HEK293 (cell line): Measurements from ENCODE around the gene CKMT2.

Source experiments
- CTCF ChIA-PET: fragments of 350-600 bp; formaldehyde crosslinking; extraction: SDS; loops from one replicate; lab custom pipeline; 2021; ENCODE audit warnings: antibody characterized with exemption; lab: Yijun Ruan, JAX
- POLR2A ChIA-PET: fragments of 300-600 bp; formaldehyde crosslinking; extraction: SDS; loops from one replicate; lab custom pipeline; 2020; ENCODE audit warnings: antibody characterized with exemption, inconsistent platforms; lab: Yijun Ruan, JAX
- H3K27ac ChIP-seq: fragments of 200-500 bp; sonication (Bioruptor generic); 2 replicates; pipeline ENCODE4 v1.5.1; 2014; ENCODE audit warnings: low read depth, low read length, control low read depth, inconsistent platforms; ENCODE audit errors: extremely low read depth
- H3K36me3 ChIP-seq, 2 experiments: fragments of 200-500 bp in 1 of 2; sonication (Bioruptor generic) in 1 of 2; 1 replicate in 1 of 2; 2 replicates in 1 of 2; pipeline ENCODE4 v1.5.1; 2014 to 2017; ENCODE audit warnings: inconsistent platforms in 2 of 2, low read length in 2 of 2; ENCODE audit not compliant: control insufficient read depth in 2 of 2, insufficient read depth in 1 of 2
- H3K4me1 ChIP-seq: fragments of 200-500 bp; sonication (Bioruptor generic); 2 replicates; pipeline ENCODE4 v1.5.1; 2014; ENCODE audit warnings: mild to moderate bottlenecking, low read length, inconsistent platforms; ENCODE audit not compliant: control insufficient read depth, insufficient read depth
- H3K4me3 ChIP-seq: 2 replicates; pipeline ENCODE4 v1.5.1; 2011; ENCODE audit warnings: low read depth, mild to moderate bottlenecking, control low read depth, low read length, moderate library complexity
- H3K9me3 ChIP-seq: fragments of 200-500 bp; sonication (Bioruptor generic); 2 replicates; pipeline ENCODE4 v1.5.1; 2014; ENCODE audit warnings: low read depth, low read length, inconsistent platforms; ENCODE audit not compliant: control insufficient read depth, insufficient read depth
- REST ChIP-seq: fragments of 450-650 bp; formaldehyde crosslinking; IDR thresholded peaks from 2 replicates; pipeline ENCODE4 v1.5.1; 2016; ENCODE audit warnings: missing biosample characterization, missing genetic modification characterization
- ZBTB21 ChIP-seq: fragments of 450-650 bp; formaldehyde crosslinking; IDR thresholded peaks from 2 replicates; pipeline ENCODE4 v1.5.1; 2017; ENCODE audit warnings: missing biosample characterization, missing genetic modification characterization
- ZBTB8A ChIP-seq: fragments of 450-650 bp; formaldehyde crosslinking; IDR thresholded peaks from 2 replicates; pipeline ENCODE4 v1.5.1; 2016; ENCODE audit warnings: missing biosample characterization, missing genetic modification characterization
- ZNF114 ChIP-seq: fragments of 450-650 bp; formaldehyde crosslinking; IDR thresholded peaks from 2 replicates; pipeline ENCODE4 v1.5.0; 2017; ENCODE audit warnings: missing biosample characterization, missing genetic modification characterization
- ZNF146 ChIP-seq: fragments of 450-650 bp; formaldehyde crosslinking; IDR thresholded peaks from 2 replicates; pipeline ENCODE4 v1.5.1; 2016; ENCODE audit warnings: missing biosample characterization, missing genetic modification characterization
- ZNF19 ChIP-seq: fragments of 450-650 bp; formaldehyde crosslinking; IDR thresholded peaks from 2 replicates; pipeline ENCODE4; 2016; ENCODE audit warnings: missing biosample characterization, missing genetic modification characterization, low read depth
- ZNF26 ChIP-seq: fragments of 450-650 bp; formaldehyde crosslinking; IDR thresholded peaks from 2 replicates; pipeline ENCODE4 v1.5.1; 2016; ENCODE audit warnings: missing biosample characterization, missing genetic modification characterization
- ZNF416 ChIP-seq: fragments of 450-650 bp; formaldehyde crosslinking; IDR thresholded peaks from 2 replicates; pipeline ENCODE4 v1.5.1; 2016; ENCODE audit warnings: missing biosample characterization, missing genetic modification characterization
- ZNF473 ChIP-seq: fragments of 450-650 bp; formaldehyde crosslinking; IDR thresholded peaks from 2 replicates; pipeline ENCODE4 v1.5.1; 2017; ENCODE audit warnings: missing biosample characterization, missing genetic modification characterization
- ZNF501 ChIP-seq: fragments of 450-650 bp; formaldehyde crosslinking; IDR thresholded peaks from 2 replicates; pipeline ENCODE4 v1.5.1; 2016; ENCODE audit warnings: missing biosample characterization, missing genetic modification characterization
- ZNF510 ChIP-seq: fragments of 450-650 bp; formaldehyde crosslinking; IDR thresholded peaks from 2 replicates; pipeline ENCODE4 v1.5.1; 2018; ENCODE audit warnings: mild to moderate bottlenecking, missing genetic modification characterization, missing biosample characterization; ENCODE audit not compliant: insufficient replicate concordance
- ZNF514 ChIP-seq: fragments of 450-650 bp; formaldehyde crosslinking; IDR thresholded peaks from 2 replicates; pipeline ENCODE4 v1.5.1; 2016; ENCODE audit warnings: missing biosample characterization, missing genetic modification characterization
- ZNF600 ChIP-seq: fragments of 450-650 bp; formaldehyde crosslinking; IDR thresholded peaks from 2 replicates; pipeline ENCODE4 v1.5.1; 2016; ENCODE audit warnings: missing biosample characterization, missing genetic modification characterization
- ZNF629 ChIP-seq: fragments of 450-650 bp; formaldehyde crosslinking; IDR thresholded peaks from 2 replicates; pipeline ENCODE4 v1.5.1; 2017; ENCODE audit warnings: missing biosample characterization, missing genetic modification characterization
- ZNF639 ChIP-seq: fragments of 450-650 bp; formaldehyde crosslinking; IDR thresholded peaks from 2 replicates; pipeline ENCODE4 v1.5.1; 2016; ENCODE audit warnings: missing biosample characterization, missing genetic modification characterization
- ZNF776 ChIP-seq: fragments of 450-650 bp; formaldehyde crosslinking; IDR thresholded peaks from 2 replicates; pipeline ENCODE4 v1.5.0; 2017; ENCODE audit warnings: missing biosample characterization, missing genetic modification characterization, borderline replicate concordance
- ZNF777 ChIP-seq: fragments of 450-650 bp; formaldehyde crosslinking; IDR thresholded peaks from 2 replicates; pipeline ENCODE4 v1.5.1; 2017; ENCODE audit warnings: missing biosample characterization, missing genetic modification characterization, borderline replicate concordance
- TF ChIP-seq, protein P1 (sequence below): fragments of 450-650 bp; formaldehyde crosslinking; IDR thresholded peaks from 2 replicates; pipeline ENCODE4 v1.5.1; 2016; ENCODE audit warnings: missing biosample characterization, missing genetic modification characterization

The CKMT2 gene

GRCh38 chr5:81254886-81255559 lies 21.9 kb downstream of the CKMT2 start:
- Histone ChIP-seq H3K4me3 (no peak overlapping the region), H3K4me1 (no peaks in the 10 kb centered on the region), H3K9me3 (no peaks in the 10 kb centered on the region), H3K27ac (no peak overlapping the region), H3K36me3 (no peaks in the 10 kb centered on the region)
- POLR2A ChIA-PET, result no interaction called here
- CTCF ChIA-PET, result no interaction called here
- no peak for TF ChIP-seq REST (tag by site-specific recombination)
- TF ChIP-seq ZNF146, result no peak
- no peak for TF ChIP-seq ZNF114 (tag by site-specific recombination)

- CTCF ChIA-PET, result interaction anchor here (0.7 kb wide), 1 partner anchor 98 kb away, joined by 3 read pairs; no protein-coding TSS in a partner anchor
- Histone ChIP-seq H3K36me3 (no peaks in the 10 kb centered on the region), H3K4me1 (no peaks in the 10 kb centered on the region), H3K9me3 (no peaks in the 10 kb centered on the region), H3K4me3 (no peak overlapping the region), H3K27ac (no peak overlapping the region)
- POLR2A ChIA-PET, result no interaction called here
- TF ChIP-seq ZNF629 (tag by site-specific recombination), result no peak
- TF ChIP-seq ZNF777, result no peak
- TF ChIP-seq, protein P1, sequence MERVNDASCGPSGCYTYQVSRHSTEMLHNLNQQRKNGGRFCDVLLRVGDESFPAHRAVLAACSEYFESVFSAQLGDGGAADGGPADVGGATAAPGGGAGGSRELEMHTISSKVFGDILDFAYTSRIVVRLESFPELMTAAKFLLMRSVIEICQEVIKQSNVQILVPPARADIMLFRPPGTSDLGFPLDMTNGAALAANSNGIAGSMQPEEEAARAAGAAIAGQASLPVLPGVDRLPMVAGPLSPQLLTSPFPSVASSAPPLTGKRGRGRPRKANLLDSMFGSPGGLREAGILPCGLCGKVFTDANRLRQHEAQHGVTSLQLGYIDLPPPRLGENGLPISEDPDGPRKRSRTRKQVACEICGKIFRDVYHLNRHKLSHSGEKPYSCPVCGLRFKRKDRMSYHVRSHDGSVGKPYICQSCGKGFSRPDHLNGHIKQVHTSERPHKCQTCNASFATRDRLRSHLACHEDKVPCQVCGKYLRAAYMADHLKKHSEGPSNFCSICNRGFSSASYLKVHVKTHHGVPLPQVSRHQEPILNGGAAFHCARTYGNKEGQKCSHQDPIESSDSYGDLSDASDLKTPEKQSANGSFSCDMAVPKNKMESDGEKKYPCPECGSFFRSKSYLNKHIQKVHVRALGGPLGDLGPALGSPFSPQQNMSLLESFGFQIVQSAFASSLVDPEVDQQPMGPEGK (tag by site-specific recombination), result no peak
- no peak for TF ChIP-seq ZBTB8A (tag by site-specific recombination)
- no peak for TF ChIP-seq ZNF639
- no peak for TF ChIP-seq ZNF510
- TF ChIP-seq ZNF19 (tag by site-specific recombination), result no peak
- no peak for TF ChIP-seq ZNF26
- no peak for TF ChIP-seq ZNF416
- TF ChIP-seq ZNF473 (tag by site-specific recombination), result no peak
- TF ChIP-seq ZNF776, result no peak
- TF ChIP-seq ZBTB21, result no peak
- TF ChIP-seq ZNF501 (tag by site-specific recombination), result no peak
- TF ChIP-seq ZNF600 (tag by site-specific recombination), result no peak
- no peak for TF ChIP-seq ZNF514 (tag by site-specific recombination)
These were observed 23.6 kb downstream of the CKMT2 start for GRCh38 chr5:81256766-81257165.
